ENCODE measurements around the gene UCP3. TPM values are rescaled to one million over a fixed set of nuclear protein-coding genes. Genes with fewer than 3 reads are reported as not detected.

UCP3 gene
- total RNA-seq, 1 donor from 2014 or later = 3.7 TPM

GRCh38 chr11:73996161-73996747 lies 12.6 kb downstream of the UCP3 start:
- no peak for DNase-seq (ENCODE audit: extremely low spot score, unreplicated experiment)
- TF ChIP-seq CTCF (conservative IDR thresholded peaks at IDR 0.05) = no peak
- H3K4me3 Mint-ChIP-seq = no peak overlapping the region
- H3K27ac Mint-ChIP-seq = no peak overlapping the region
- H3K9me3 Mint-ChIP-seq = no peaks in the 10 kb centered on the region
- H3K4me1 Mint-ChIP-seq (ENCODE audit: unreplicated experiment) = no peaks in the 10 kb centered on the region
- H3K27me3 Mint-ChIP-seq = no peaks in the 10 kb centered on the region
- H3K36me3 Mint-ChIP-seq = no peaks in the 10 kb centered on the region

GRCh38 chr11:73995731-73996130 lies 13.2 kb downstream of the UCP3 start:
- Mint-ChIP-seq H3K36me3 (no peaks in the 10 kb centered on the region), H3K4me1 (ENCODE audit: unreplicated experiment) (no peaks in the 10 kb centered on the region), H3K9me3 (no peaks in the 10 kb centered on the region), H3K27ac (no peak overlapping the region), H3K4me3 (no peak overlapping the region), H3K27me3 (no peaks in the 10 kb centered on the region)
- TF ChIP-seq CTCF (conservative IDR thresholded peaks at IDR 0.05) = no peak
- DNase-seq (ENCODE audit: extremely low spot score, unreplicated experiment) = no peak

GRCh38 chr11:73995247-73995646 lies 13.6 kb downstream of the UCP3 start:
- H3K4me1 Mint-ChIP-seq (ENCODE audit: unreplicated experiment) = no peaks in the 10 kb centered on the region
- no peak overlapping the region for H3K27ac Mint-ChIP-seq
- no peak for TF ChIP-seq CTCF (conservative IDR thresholded peaks at IDR 0.05)
- no peak for DNase-seq (ENCODE audit: extremely low spot score, unreplicated experiment)
- H3K9me3 Mint-ChIP-seq = no peaks in the 10 kb centered on the region
- no peaks in the 10 kb centered on the region for H3K36me3 Mint-ChIP-seq
- no peaks in the 10 kb centered on the region for H3K27me3 Mint-ChIP-seq
- no peak overlapping the region for H3K4me3 Mint-ChIP-seq

GRCh38 chr11:73991471-73992006 lies 17.3 kb downstream of the UCP3 start:
- DNase-seq (ENCODE audit: extremely low spot score, unreplicated experiment) = no peak
- no peak for TF ChIP-seq CTCF (conservative IDR thresholded peaks at IDR 0.05)
- H3K4me3 Mint-ChIP-seq = no peak overlapping the region
- H3K36me3 Mint-ChIP-seq = no peaks in the 10 kb centered on the region
- no peaks in the 10 kb centered on the region for H3K9me3 Mint-ChIP-seq
- H3K27ac Mint-ChIP-seq = no peak overlapping the region
- H3K27me3 Mint-ChIP-seq = no peaks in the 10 kb centered on the region
- H3K4me1 Mint-ChIP-seq (ENCODE audit: unreplicated experiment) = no peaks in the 10 kb centered on the region

- H3K9me3 Mint-ChIP-seq = no peaks in the 10 kb centered on the region
- TF ChIP-seq CTCF (conservative IDR thresholded peaks at IDR 0.05) = no peak
- H3K27me3 Mint-ChIP-seq = no peaks in the 10 kb centered on the region
- H3K27ac Mint-ChIP-seq = no peak overlapping the region
- DNase-seq (ENCODE audit: extremely low spot score, unreplicated experiment) = no peak
- no peak overlapping the region for H3K4me3 Mint-ChIP-seq
- H3K36me3 Mint-ChIP-seq = no peaks in the 10 kb centered on the region
- H3K4me1 Mint-ChIP-seq (ENCODE audit: unreplicated experiment) = no peaks in the 10 kb centered on the region
These were observed 18.2 kb downstream of the UCP3 start for GRCh38 chr11:73990730-73991129.
